Measurements from ENCODE around the gene FSTL4. TPM values are rescaled to one million over a fixed set of nuclear protein-coding genes. Genes with fewer than 3 reads are reported as not detected.

FSTL4 gene
- total and polyA plus RNA-seq, 2 experiments from 2014 or later: 1.4 to 2.8 TPM

DNA sequence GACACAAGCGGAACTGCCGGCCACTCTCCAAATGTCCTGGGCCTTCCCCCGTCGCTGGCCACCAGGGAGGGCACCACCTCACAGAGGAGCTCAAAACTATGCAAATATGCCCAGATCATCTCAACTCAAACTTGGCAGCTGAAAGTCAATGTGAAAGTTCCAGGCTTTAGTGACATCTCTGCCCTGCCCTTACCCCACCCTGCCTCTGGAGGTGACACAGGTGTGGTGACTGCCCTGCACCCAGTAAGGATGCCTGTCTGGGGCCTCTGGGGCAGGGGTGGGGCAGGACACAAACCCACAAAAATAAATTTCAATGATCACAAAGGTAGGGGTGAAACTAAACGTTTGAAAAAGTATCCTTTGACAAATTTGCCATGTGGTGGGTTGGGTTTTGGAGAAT lies 347.1 kb downstream of the FSTL4 start:
- DNase-seq (ENCODE audit: low spot score): no peak
- peaks cover 9% of the 10 kb centered on the region; the same call in 2 of the 3 replicates for H3K4me1 Mint-ChIP-seq
- Histone ChIP-seq H4K20me1 (replicated peaks; ENCODE audit: insufficient read depth) (no peaks in the 10 kb centered on the region), H3K4me3 (no peak overlapping the region), H3K27me3 (ENCODE audit: insufficient read depth) (no peaks in the 10 kb centered on the region), H3K79me2 (replicated peaks; ENCODE audit: insufficient read depth) (no peaks in the 10 kb centered on the region), H3K4me2 (no peak overlapping the region), H3K27ac (ENCODE audit: low read depth) (no peak overlapping the region), H3K9me2 (ENCODE audit: insufficient read depth) (no peaks in the 10 kb centered on the region), H3F3A (replicated peaks; ENCODE audit: low read depth) (no peaks in the 10 kb centered on the region), H3K36me3 (ENCODE audit: insufficient read depth) (no peaks in the 10 kb centered on the region), H2AFZ (no peak overlapping the region), H3K4me1 (ENCODE audit: insufficient read depth) (no peaks in the 10 kb centered on the region)
- H3K36me3 Mint-ChIP-seq (ENCODE audit: low read depth): no peaks in the 10 kb centered on the region
- no peak for ATAC-seq
- no peak overlapping the region for H3K4me3 Mint-ChIP-seq
- H3K27me3 Mint-ChIP-seq (ENCODE audit: insufficient read depth, low read depth, poor library complexity): peaks cover 7% of the 10 kb centered on the region
- no peak overlapping the region for H3K27ac Mint-ChIP-seq
- TF ChIP-seq, protein P1, sequence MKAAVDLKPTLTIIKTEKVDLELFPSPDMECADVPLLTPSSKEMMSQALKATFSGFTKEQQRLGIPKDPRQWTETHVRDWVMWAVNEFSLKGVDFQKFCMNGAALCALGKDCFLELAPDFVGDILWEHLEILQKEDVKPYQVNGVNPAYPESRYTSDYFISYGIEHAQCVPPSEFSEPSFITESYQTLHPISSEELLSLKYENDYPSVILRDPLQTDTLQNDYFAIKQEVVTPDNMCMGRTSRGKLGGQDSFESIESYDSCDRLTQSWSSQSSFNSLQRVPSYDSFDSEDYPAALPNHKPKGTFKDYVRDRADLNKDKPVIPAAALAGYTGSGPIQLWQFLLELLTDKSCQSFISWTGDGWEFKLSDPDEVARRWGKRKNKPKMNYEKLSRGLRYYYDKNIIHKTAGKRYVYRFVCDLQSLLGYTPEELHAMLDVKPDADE (IDR thresholded peaks at IDR 0.05): no peak
- TF ChIP-seq, protein P2, sequence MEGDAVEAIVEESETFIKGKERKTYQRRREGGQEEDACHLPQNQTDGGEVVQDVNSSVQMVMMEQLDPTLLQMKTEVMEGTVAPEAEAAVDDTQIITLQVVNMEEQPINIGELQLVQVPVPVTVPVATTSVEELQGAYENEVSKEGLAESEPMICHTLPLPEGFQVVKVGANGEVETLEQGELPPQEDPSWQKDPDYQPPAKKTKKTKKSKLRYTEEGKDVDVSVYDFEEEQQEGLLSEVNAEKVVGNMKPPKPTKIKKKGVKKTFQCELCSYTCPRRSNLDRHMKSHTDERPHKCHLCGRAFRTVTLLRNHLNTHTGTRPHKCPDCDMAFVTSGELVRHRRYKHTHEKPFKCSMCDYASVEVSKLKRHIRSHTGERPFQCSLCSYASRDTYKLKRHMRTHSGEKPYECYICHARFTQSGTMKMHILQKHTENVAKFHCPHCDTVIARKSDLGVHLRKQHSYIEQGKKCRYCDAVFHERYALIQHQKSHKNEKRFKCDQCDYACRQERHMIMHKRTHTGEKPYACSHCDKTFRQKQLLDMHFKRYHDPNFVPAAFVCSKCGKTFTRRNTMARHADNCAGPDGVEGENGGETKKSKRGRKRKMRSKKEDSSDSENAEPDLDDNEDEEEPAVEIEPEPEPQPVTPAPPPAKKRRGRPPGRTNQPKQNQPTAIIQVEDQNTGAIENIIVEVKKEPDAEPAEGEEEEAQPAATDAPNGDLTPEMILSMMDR (conservative IDR thresholded peaks at IDR 0.05; ENCODE audit: low read depth in 2 of 2): no peak
- TF ChIP-seq CREB1 (CRISPR knock-in tag; IDR thresholded peaks at IDR 0.05; ENCODE audit: low read depth) (no peak), JUNB (IDR thresholded peaks at IDR 0.05; ENCODE audit: unreplicated experiment) (no peak)
- TF ChIP-seq, protein P3, sequence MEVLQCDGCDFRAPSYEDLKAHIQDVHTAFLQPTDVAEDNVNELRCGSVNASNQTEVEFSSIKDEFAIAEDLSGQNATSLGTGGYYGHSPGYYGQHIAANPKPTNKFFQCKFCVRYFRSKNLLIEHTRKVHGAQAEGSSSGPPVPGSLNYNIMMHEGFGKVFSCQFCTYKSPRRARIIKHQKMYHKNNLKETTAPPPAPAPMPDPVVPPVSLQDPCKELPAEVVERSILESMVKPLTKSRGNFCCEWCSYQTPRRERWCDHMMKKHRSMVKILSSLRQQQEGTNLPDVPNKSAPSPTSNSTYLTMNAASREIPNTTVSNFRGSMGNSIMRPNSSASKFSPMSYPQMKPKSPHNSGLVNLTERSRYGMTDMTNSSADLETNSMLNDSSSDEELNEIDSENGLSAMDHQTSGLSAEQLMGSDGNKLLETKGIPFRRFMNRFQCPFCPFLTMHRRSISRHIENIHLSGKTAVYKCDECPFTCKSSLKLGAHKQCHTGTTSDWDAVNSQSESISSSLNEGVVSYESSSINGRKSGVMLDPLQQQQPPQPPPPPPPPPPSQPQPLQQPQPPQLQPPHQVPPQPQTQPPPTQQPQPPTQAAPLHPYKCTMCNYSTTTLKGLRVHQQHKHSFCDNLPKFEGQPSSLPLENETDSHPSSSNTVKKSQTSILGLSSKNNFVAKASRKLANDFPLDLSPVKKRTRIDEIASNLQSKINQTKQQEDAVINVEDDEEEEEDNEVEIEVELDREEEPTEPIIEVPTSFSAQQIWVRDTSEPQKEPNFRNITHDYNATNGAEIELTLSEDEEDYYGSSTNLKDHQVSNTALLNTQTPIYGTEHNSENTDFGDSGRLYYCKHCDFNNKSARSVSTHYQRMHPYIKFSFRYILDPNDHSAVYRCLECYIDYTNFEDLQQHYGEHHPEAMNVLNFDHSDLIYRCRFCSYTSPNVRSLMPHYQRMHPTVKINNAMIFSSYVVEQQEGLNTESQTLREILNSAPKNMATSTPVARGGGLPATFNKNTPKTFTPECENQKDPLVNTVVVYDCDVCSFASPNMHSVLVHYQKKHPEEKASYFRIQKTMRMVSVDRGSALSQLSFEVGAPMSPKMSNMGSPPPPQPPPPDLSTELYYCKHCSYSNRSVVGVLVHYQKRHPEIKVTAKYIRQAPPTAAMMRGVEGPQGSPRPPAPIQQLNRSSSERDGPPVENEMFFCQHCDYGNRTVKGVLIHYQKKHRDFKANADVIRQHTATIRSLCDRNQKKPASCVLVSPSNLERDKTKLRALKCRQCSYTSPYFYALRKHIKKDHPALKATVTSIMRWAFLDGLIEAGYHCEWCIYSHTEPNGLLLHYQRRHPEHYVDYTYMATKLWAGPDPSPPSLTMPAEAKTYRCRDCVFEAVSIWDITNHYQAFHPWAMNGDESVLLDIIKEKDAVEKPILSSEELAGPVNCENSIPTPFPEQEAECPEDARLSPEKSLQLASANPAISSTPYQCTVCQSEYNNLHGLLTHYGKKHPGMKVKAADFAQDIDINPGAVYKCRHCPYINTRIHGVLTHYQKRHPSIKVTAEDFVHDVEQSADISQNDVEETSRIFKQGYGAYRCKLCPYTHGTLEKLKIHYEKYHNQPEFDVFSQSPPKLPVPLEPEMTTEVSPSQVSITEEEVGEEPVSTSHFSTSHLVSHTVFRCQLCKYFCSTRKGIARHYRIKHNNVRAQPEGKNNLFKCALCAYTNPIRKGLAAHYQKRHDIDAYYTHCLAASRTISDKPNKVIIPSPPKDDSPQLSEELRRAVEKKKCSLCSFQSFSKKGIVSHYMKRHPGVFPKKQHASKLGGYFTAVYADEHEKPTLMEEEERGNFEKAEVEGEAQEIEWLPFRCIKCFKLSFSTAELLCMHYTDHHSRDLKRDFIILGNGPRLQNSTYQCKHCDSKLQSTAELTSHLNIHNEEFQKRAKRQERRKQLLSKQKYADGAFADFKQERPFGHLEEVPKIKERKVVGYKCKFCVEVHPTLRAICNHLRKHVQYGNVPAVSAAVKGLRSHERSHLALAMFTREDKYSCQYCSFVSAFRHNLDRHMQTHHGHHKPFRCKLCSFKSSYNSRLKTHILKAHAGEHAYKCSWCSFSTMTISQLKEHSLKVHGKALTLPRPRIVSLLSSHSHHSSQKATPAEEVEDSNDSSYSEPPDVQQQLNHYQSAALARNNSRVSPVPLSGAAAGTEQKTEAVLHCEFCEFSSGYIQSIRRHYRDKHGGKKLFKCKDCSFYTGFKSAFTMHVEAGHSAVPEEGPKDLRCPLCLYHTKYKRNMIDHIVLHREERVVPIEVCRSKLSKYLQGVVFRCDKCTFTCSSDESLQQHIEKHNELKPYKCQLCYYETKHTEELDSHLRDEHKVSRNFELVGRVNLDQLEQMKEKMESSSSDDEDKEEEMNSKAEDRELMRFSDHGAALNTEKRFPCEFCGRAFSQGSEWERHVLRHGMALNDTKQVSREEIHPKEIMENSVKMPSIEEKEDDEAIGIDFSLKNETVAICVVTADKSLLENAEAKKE (CRISPR knock-in tag; IDR thresholded peaks at IDR 0.05): no peak
- H3K9me3 Mint-ChIP-seq: no peaks in the 10 kb centered on the region; the same call in 2 of the 3 replicates
